WTC11 (cell line): ENCODE results near the gene KRT4. TPM values are rescaled to one million over a fixed set of nuclear protein-coding genes. Genes with fewer than 3 reads are reported as not detected.
"Not testable (repeated sequence)": the region's sequence is repeated elsewhere in the genome, so short reads cannot be mapped to it uniquely, and the experiment has no call there.

ENCODE experiments used
- ATAC-seq: fragments of 200-7000 bp; cut with Tn5 transposase; 2 replicates; pipeline ENCODE4 v1.10.0; 2021; ENCODE audit warnings: mild to moderate bottlenecking, moderate library complexity
- CTCF ChIA-PET: fragments of 300-600 bp; sonication (Branson Sonifier 250); formaldehyde crosslinking; loops from one replicate; lab custom pipeline; 2021; ENCODE audit warnings: antibody characterized with exemption; lab: Charles Lee
- POLR2A ChIA-PET: fragments of 350-600 bp; sonication (Branson Sonifier 250); formaldehyde crosslinking; loops from one replicate; lab custom pipeline; 2021; ENCODE audit warnings: antibody characterized with exemption; lab: Charles Lee
- DNase-seq: peaks from one replicate; pipeline ENCODE4 v3.0.0; 2021; ENCODE audit warnings: low spot score
- H3K27ac Mint-ChIP-seq: 2 replicates; pipeline ENCODE4 v1.8.0; 2021; ENCODE audit warnings: mixed read lengths
- H3K27me3 Mint-ChIP-seq: 2 replicates; pipeline ENCODE4 v1.8.0; 2021; ENCODE audit warnings: low read depth, mild to moderate bottlenecking, moderate library complexity, mixed read lengths
- H3K36me3 Mint-ChIP-seq: 2 replicates; pipeline ENCODE4 v1.8.0; 2021; ENCODE audit warnings: mixed read lengths
- H3K4me1 Mint-ChIP-seq: 2 replicates; pipeline ENCODE4 v1.8.0; 2022; ENCODE audit warnings: mixed read lengths
- H3K4me3 Mint-ChIP-seq: 2 replicates; pipeline ENCODE4 v1.8.0; 2021; ENCODE audit warnings: mild to moderate bottlenecking, moderate library complexity, mixed read lengths
- H3K9me3 Mint-ChIP-seq: 2 replicates; pipeline ENCODE4 v1.8.0; 2021; ENCODE audit warnings: mixed read lengths
- ATF2 ChIP-seq: sonication (generic); formaldehyde crosslinking; IDR thresholded peaks from 2 replicates; pipeline ENCODE4 v1.8.1; 2022; ENCODE audit warnings: low read depth, missing genetic modification reagents, borderline replicate concordance
- CREB1 ChIP-seq: sonication (generic); formaldehyde crosslinking; IDR thresholded peaks from 2 replicates; pipeline ENCODE4 v1.8.0; 2023; ENCODE audit warnings: mild to moderate bottlenecking, missing genetic modification reagents
- ELF4 ChIP-seq: sonication (generic); formaldehyde crosslinking; IDR thresholded peaks from 2 replicates; pipeline ENCODE4 v1.8.1; 2022; ENCODE audit warnings: low read depth, mild to moderate bottlenecking, moderate library complexity, missing genetic modification reagents
- EMX1 ChIP-seq: fragments of 250-450 bp; sonication (Bioruptor Pico); IDR thresholded peaks from 2 replicates; pipeline ENCODE4 v1.8.0; 2021; ENCODE audit warnings: mild to moderate bottlenecking
- ERG ChIP-seq: fragments of 250-450 bp; sonication (Bioruptor Pico); IDR thresholded peaks from 2 replicates; pipeline ENCODE4 v1.8.0; 2021; ENCODE audit warnings: mild to moderate bottlenecking
- ETV6 ChIP-seq: sonication (generic); formaldehyde crosslinking; IDR thresholded peaks from 2 replicates; pipeline ENCODE4 v1.8.1; 2022; ENCODE audit warnings: mild to moderate bottlenecking, missing genetic modification reagents
- IRF1 ChIP-seq: sonication (generic); formaldehyde crosslinking; IDR thresholded peaks from 2 replicates; pipeline ENCODE4 v1.8.0; 2023; ENCODE audit warnings: missing genetic modification reagents
- KAT7 ChIP-seq: sonication (generic); formaldehyde crosslinking; IDR thresholded peaks from 2 replicates; pipeline ENCODE4 v1.8.1; 2023; ENCODE audit warnings: missing genetic modification reagents, mild to moderate bottlenecking, borderline replicate concordance
- MXD4 ChIP-seq: fragments of 250-450 bp; sonication (Bioruptor Pico); IDR thresholded peaks from 2 replicates; pipeline ENCODE4 v1.8.0; 2021; ENCODE audit warnings: mild to moderate bottlenecking, moderate library complexity, borderline replicate concordance
- RORB ChIP-seq: fragments of 250-450 bp; sonication (Bioruptor Pico); IDR thresholded peaks from 2 replicates; pipeline ENCODE4 v1.9.0; 2021; ENCODE audit warnings: mild to moderate bottlenecking
- TEAD1 ChIP-seq: sonication (generic); formaldehyde crosslinking; IDR thresholded peaks from 2 replicates; pipeline ENCODE4 v1.8.0; 2022; ENCODE audit warnings: mild to moderate bottlenecking, missing genetic modification reagents
- USF2 ChIP-seq: sonication (generic); formaldehyde crosslinking; IDR thresholded peaks from 2 replicates; pipeline ENCODE4 v1.8.1; 2023; ENCODE audit warnings: mild to moderate bottlenecking, missing genetic modification reagents, moderate library complexity
- ZBTB21 ChIP-seq: sonication (generic); formaldehyde crosslinking; IDR thresholded peaks from 2 replicates; pipeline ENCODE4 v1.8.1; 2023; ENCODE audit warnings: mild to moderate bottlenecking, missing genetic modification reagents, borderline replicate concordance
- ZMAT4 ChIP-seq: fragments of 250-450 bp; sonication (Bioruptor Pico); IDR thresholded peaks from 2 replicates; pipeline ENCODE4 v1.9.0; 2021; ENCODE audit warnings: mild to moderate bottlenecking
- ZNF263 ChIP-seq: sonication (generic); formaldehyde crosslinking; IDR thresholded peaks from 2 replicates; pipeline ENCODE4 v1.8.1; 2022; ENCODE audit warnings: low read depth, mild to moderate bottlenecking, moderate library complexity, missing genetic modification reagents
- ZNF281 ChIP-seq: sonication (generic); formaldehyde crosslinking; IDR thresholded peaks from 2 replicates; pipeline ENCODE4 v1.8.0; 2023; ENCODE audit warnings: mild to moderate bottlenecking, missing genetic modification reagents
- ZNF416 ChIP-seq: fragments of 250-450 bp; sonication (Bioruptor Pico); IDR thresholded peaks from 2 replicates; pipeline ENCODE4 v1.9.0; 2021; ENCODE audit warnings: mild to moderate bottlenecking, inconsistent platforms
- ZNF512 ChIP-seq: sonication (generic); formaldehyde crosslinking; IDR thresholded peaks from 2 replicates; pipeline ENCODE4 v1.8.1; 2022; ENCODE audit warnings: missing genetic modification reagents, borderline replicate concordance
- total RNA-seq: library from RNA; stranded (reverse); gene quantifications from 3 replicates; pipeline ENCODE4 v1.2.3, GENCODE V29; 2021

Gene KRT4
- total RNA-seq, 1 experiment from 2014 or later: not detected

GRCh38 chr12:52761802-52762201 lies 52.1 kb downstream of the KRT4 start:
- H3K27ac Mint-ChIP-seq: no peak overlapping the region
- peaks cover 18% of the 10 kb centered on the region for H3K27me3 Mint-ChIP-seq
- CTCF ChIA-PET: no interaction called here
- peaks cover 18% of the 10 kb centered on the region for H3K36me3 Mint-ChIP-seq
- no peak for TF ChIP-seq ETV6
- no peak for TF ChIP-seq CREB1 (CRISPR knock-in tag)
- no peak for TF ChIP-seq TEAD1
- TF ChIP-seq ERG: no peak
- TF ChIP-seq MXD4 (CRISPR knock-in tag): no peak
- TF ChIP-seq ZBTB21 (CRISPR knock-in tag): no peak
- TF ChIP-seq ZMAT4: no peak
- TF ChIP-seq USF2: no peak
- DNase-seq (no peak), ATAC-seq (no peak)
- no peaks in the 10 kb centered on the region for H3K4me1 Mint-ChIP-seq
- no peak overlapping the region for H3K4me3 Mint-ChIP-seq
- H3K9me3 Mint-ChIP-seq: no peaks in the 10 kb centered on the region; the same call in none of the 2 replicates
- POLR2A ChIA-PET: no interaction called here

GRCh38 chr12:52761218-52761617 lies 52.7 kb downstream of the KRT4 start:
- H3K9me3 Mint-ChIP-seq, CTCF ChIA-PET, H3K27ac Mint-ChIP-seq, POLR2A ChIA-PET, DNase-seq, ATAC-seq, H3K4me3 Mint-ChIP-seq, H3K4me1 Mint-ChIP-seq: not testable (repeated sequence)
- Mint-ChIP-seq H3K27me3 (peaks cover 18% of the 10 kb centered on the region), H3K36me3 (peaks cover 18% of the 10 kb centered on the region)

GRCh38 chr12:52760623-52761022 lies 53.3 kb downstream of the KRT4 start:
- H3K27me3 Mint-ChIP-seq: peaks cover 18% of the 10 kb centered on the region
- H3K36me3 Mint-ChIP-seq: peaks cover 18% of the 10 kb centered on the region
- H3K9me3 Mint-ChIP-seq: no peaks in the 10 kb centered on the region; the same call in none of the 2 replicates
- no peak overlapping the region for H3K27ac Mint-ChIP-seq
- DNase-seq: no peak
- ChIA-PET POLR2A (no interaction called here), CTCF (interaction anchor here (1.5 kb wide), 1 partner anchor 8 kb away, joined by 4 read pairs; no protein-coding TSS in a partner anchor)
- no peaks in the 10 kb centered on the region for H3K4me1 Mint-ChIP-seq
- H3K4me3 Mint-ChIP-seq: no peak overlapping the region
- no peak for TF ChIP-seq ZNF416
- no peak for TF ChIP-seq EMX1 (CRISPR knock-in tag)
- TF ChIP-seq ELF4 (CRISPR knock-in tag): no peak
- no peak for TF ChIP-seq ZMAT4
- TF ChIP-seq KAT7 (CRISPR knock-in tag): no peak
- no peak for ATAC-seq

GRCh38 chr12:52759695-52760094 lies 54.2 kb downstream of the KRT4 start:
- Mint-ChIP-seq H3K9me3 (no peaks in the 10 kb centered on the region; the same call in none of the 2 replicates), H3K36me3 (peaks cover 18% of the 10 kb centered on the region), H3K27ac (no peak overlapping the region), H3K4me3 (no peak overlapping the region), H3K4me1 (no peaks in the 10 kb centered on the region), H3K27me3 (peaks cover 18% of the 10 kb centered on the region)
- CTCF ChIA-PET: interaction anchor here (0.6 to 1.5 kb wide), 9 partner anchors 9 to 174 kb away, joined by 3 to 8 read pairs (median 3); no protein-coding TSS in a partner anchor
- no peak for ATAC-seq
- POLR2A ChIA-PET: no interaction called here
- no peak for DNase-seq
- TF ChIP-seq ZNF512 (CRISPR knock-in tag): no peak
- no peak for TF ChIP-seq ZNF281 (CRISPR knock-in tag)
- TF ChIP-seq RORB (CRISPR knock-in tag): no peak
- TF ChIP-seq ATF2 (CRISPR knock-in tag): no peak
- TF ChIP-seq ZNF263 (CRISPR knock-in tag): no peak
- TF ChIP-seq EMX1 (CRISPR knock-in tag): no peak
- no peak for TF ChIP-seq IRF1 (CRISPR knock-in tag)
